IMR-90 (cell line): Measurements from ENCODE around the gene ANKRD35.

Experiments
- POLR2A ChIP-seq: IDR thresholded peaks from 2 replicates; pipeline ENCODE4 v1.6.1; 2012; ENCODE audit warnings: mild to moderate bottlenecking, low read depth, low read length
- RAD21 ChIP-seq: IDR thresholded peaks from 2 replicates; pipeline ENCODE4 v1.6.1; 2012; ENCODE audit warnings: low read length, improper control_type of control experiment
- SMC3 ChIP-seq: fragments of 150-350 bp; IDR thresholded peaks from 2 replicates; pipeline ENCODE4 v1.6.1; 2016; ENCODE audit warnings: low read depth, mild to moderate bottlenecking, antibody characterized with exemption, low read length, moderate library complexity
- TF ChIP-seq, protein P1 (sequence below): conservative IDR thresholded peaks from 2 replicates; pipeline ENCODE4 v1.5.1; 2012; ENCODE audit warnings: mild to moderate bottlenecking, low read depth, low read length, improper control_type of control experiment

- TF ChIP-seq, protein P1, sequence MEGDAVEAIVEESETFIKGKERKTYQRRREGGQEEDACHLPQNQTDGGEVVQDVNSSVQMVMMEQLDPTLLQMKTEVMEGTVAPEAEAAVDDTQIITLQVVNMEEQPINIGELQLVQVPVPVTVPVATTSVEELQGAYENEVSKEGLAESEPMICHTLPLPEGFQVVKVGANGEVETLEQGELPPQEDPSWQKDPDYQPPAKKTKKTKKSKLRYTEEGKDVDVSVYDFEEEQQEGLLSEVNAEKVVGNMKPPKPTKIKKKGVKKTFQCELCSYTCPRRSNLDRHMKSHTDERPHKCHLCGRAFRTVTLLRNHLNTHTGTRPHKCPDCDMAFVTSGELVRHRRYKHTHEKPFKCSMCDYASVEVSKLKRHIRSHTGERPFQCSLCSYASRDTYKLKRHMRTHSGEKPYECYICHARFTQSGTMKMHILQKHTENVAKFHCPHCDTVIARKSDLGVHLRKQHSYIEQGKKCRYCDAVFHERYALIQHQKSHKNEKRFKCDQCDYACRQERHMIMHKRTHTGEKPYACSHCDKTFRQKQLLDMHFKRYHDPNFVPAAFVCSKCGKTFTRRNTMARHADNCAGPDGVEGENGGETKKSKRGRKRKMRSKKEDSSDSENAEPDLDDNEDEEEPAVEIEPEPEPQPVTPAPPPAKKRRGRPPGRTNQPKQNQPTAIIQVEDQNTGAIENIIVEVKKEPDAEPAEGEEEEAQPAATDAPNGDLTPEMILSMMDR, result no peak
- TF ChIP-seq SMC3 (no peak), POLR2A (no peak), RAD21 (no peak)
Measured at GRCh38 chr1:145901312-145902021, 15.8 kb upstream of the ANKRD35 start.
